Neural progenitor cell (in vitro differentiated cells): ENCODE results near the gene CD1D. TPM values are rescaled to one million over a fixed set of nuclear protein-coding genes. Genes with fewer than 3 reads are reported as not detected.

ENCODE experiments used
- DNase-seq: peaks from one replicate; pipeline ENCODE4 v3.0.0-alpha.2; 2016; ENCODE audit warnings: low spot score
- H2AFZ ChIP-seq: fragments of 200-600 bp; sonication (generic); replicated peaks from 2 replicates; pipeline ENCODE4 v1.6.1; 2016; ENCODE audit warnings: antibody characterized with exemption
- H3F3A ChIP-seq: fragments of 200-600 bp; sonication (generic); 2 replicates; pipeline ENCODE4 v1.6.1; 2016; ENCODE audit warnings: antibody characterized with exemption, low read depth
- H3K27ac ChIP-seq: fragments of 200-600 bp; sonication (generic); 2 replicates; pipeline ENCODE4 v1.5.1; 2016; ENCODE audit warnings: mild to moderate bottlenecking
- H3K27me3 ChIP-seq: fragments of 200-600 bp; sonication (generic); 2 replicates; pipeline ENCODE4 v1.6.1; 2016; ENCODE audit warnings: mild to moderate bottlenecking, moderate library complexity
- H3K36me3 ChIP-seq: fragments of 200-600 bp; sonication (generic); 2 replicates; pipeline ENCODE4 v1.5.1; 2016
- H3K4me1 ChIP-seq: fragments of 200-600 bp; sonication (generic); 2 replicates; pipeline ENCODE4 v1.6.1; 2016; ENCODE audit warnings: mixed run types
- H3K4me2 ChIP-seq: fragments of 200-600 bp; sonication (generic); 2 replicates; pipeline ENCODE4 v1.6.1; 2016
- H3K4me3 ChIP-seq: fragments of 200-600 bp; sonication (generic); 2 replicates; pipeline ENCODE4 v1.5.1; 2016
- H3K79me2 ChIP-seq: fragments of 200-600 bp; sonication (generic); 2 replicates; pipeline ENCODE4 v1.6.1; 2016; ENCODE audit warnings: low read depth
- H3K9ac ChIP-seq: fragments of 200-600 bp; sonication (generic); 2 replicates; pipeline ENCODE4 v1.6.1; 2016
- H3K9me3 ChIP-seq: fragments of 200-600 bp; sonication (generic); 2 replicates; pipeline ENCODE4 v1.5.1; 2016; ENCODE audit warnings: low read depth
- H4K20me1 ChIP-seq: fragments of 200-600 bp; sonication (generic); 2 replicates; pipeline ENCODE4 v1.6.1; 2016; ENCODE audit warnings: low read depth
- H3K27ac Mint-ChIP-seq: 3 replicates; pipeline ENCODE4 v1.8.0; 2021; ENCODE audit warnings: mixed read lengths
- H3K27me3 Mint-ChIP-seq: 2 replicates; pipeline ENCODE4 v1.8.0; 2022; ENCODE audit warnings: low read depth, mild to moderate bottlenecking, inconsistent platforms, moderate library complexity, mixed read lengths; ENCODE audit not compliant: insufficient read depth
- H3K36me3 Mint-ChIP-seq: 3 replicates; pipeline ENCODE4 v1.8.0; 2021; ENCODE audit warnings: mixed read lengths
- H3K4me1 Mint-ChIP-seq: 3 replicates; pipeline ENCODE4 v1.8.0; 2021; ENCODE audit warnings: mixed read lengths
- H3K4me3 Mint-ChIP-seq: 3 replicates; pipeline ENCODE4 v1.8.0; 2021; ENCODE audit warnings: mild to moderate bottlenecking, moderate library complexity, mixed read lengths
- H3K9me3 Mint-ChIP-seq: 3 replicates; pipeline ENCODE4 v1.8.0; 2020; ENCODE audit warnings: mixed read lengths
- EZH2 ChIP-seq: fragments of 200-600 bp; sonication (generic); IDR thresholded peaks from 2 replicates; pipeline ENCODE4 v1.6.1; 2017; ENCODE audit warnings: antibody characterized with exemption, mild to moderate bottlenecking, moderate library complexity
- EZH2phosphoT487 ChIP-seq: fragments of 200-600 bp; sonication (generic); IDR thresholded peaks from 2 replicates; pipeline ENCODE4 v1.6.1; 2017; ENCODE audit warnings: antibody characterized with exemption
- total RNA-seq: library from RNA; depleted of rRNA; stranded (reverse); fragments of >200 nt; gene quantifications from 2 replicates; pipeline ENCODE4 v1.2.3, GENCODE V29; 2015; ENCODE audit warnings: low replicate concordance
- TF ChIP-seq, protein P1 (sequence below): fragments of 200-600 bp; sonication (generic); IDR thresholded peaks from 2 replicates; pipeline ENCODE4 v1.5.1; 2017; ENCODE audit warnings: antibody characterized with exemption, mild to moderate bottlenecking

CD1D gene
- total RNA-seq, 1 donor from 2014 or later = not detected

DNA sequence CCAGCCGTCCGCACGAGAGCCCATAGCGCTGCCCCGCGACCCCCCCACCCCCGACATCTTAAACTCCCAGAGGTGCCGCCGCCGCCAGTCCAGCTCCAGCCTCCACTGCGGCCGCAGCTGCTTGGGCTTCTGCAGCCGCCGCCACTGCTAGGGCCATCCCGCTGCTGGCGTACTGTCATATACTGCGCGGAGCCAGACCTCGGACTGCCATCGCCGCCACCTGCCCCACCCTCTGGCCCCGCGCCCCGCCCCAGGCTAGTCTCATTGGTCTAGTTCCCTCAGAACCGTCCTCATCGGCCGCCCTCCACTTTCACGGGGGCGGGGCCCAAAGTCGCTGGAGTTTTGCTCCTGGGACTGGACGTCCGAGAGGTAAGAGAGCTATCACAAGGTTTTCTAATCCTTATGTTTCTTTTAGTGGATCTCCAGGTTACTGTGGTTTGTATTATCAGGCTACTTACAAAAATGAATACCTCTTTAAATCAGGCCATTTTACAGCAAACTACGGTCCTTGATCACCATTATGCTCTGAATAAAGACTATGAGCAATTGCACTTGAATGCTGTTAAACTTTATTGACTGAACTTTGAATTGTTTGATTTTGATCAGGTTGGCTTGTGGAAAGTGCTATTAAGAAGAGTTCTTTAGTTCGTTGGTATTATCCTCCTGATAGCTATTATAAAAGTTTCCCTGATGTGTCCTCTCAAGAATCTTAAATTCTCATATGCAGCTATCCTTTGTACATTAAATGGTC is 2.8 kb upstream of the CD1D start:
- H3K27me3 ChIP-seq = peaks cover 96% of the 10 kb centered on the region
- H2AFZ ChIP-seq = no peak overlapping the region

DNA sequence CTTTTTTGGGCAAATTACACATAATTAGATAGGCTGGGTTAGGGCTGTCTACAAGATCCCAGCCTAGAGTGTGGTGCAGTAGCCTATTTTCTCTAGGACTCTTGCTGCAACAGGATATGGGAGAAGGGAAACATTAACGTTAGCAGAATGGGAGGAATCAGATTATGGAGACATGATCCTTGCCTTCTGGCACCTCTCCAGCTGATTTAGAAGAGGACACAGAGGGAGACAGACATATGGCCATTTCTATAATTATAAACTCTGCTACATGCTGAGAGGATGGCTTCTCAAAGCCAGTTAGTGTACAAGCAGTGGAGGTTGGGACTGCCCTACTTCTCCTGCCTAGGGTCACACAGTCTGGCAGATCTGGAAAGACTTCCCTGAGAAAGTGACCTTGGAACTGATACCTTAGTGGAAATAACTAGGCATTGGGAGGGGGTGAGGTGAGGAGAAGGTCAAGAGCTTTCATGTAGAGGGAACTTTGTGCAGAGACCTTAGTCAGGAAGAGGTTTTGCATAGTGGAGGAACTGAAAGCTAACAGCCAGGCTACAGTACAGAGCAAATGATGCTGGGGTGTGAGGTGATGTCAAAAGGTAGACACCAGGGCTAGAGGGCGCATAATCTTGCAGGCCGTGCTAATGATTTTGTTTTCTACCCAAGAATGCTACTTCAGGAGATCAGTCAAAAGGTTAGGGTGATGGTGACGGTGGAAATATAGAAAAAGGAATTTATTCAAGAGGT is 1.2 kb upstream of the CD1D start:
- no peak for TF ChIP-seq EZH2
- TF ChIP-seq, protein P1, sequence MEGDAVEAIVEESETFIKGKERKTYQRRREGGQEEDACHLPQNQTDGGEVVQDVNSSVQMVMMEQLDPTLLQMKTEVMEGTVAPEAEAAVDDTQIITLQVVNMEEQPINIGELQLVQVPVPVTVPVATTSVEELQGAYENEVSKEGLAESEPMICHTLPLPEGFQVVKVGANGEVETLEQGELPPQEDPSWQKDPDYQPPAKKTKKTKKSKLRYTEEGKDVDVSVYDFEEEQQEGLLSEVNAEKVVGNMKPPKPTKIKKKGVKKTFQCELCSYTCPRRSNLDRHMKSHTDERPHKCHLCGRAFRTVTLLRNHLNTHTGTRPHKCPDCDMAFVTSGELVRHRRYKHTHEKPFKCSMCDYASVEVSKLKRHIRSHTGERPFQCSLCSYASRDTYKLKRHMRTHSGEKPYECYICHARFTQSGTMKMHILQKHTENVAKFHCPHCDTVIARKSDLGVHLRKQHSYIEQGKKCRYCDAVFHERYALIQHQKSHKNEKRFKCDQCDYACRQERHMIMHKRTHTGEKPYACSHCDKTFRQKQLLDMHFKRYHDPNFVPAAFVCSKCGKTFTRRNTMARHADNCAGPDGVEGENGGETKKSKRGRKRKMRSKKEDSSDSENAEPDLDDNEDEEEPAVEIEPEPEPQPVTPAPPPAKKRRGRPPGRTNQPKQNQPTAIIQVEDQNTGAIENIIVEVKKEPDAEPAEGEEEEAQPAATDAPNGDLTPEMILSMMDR = no peak
- TF ChIP-seq EZH2phosphoT487 = no peak
- H3F3A ChIP-seq = peaks cover 14% of the 10 kb centered on the region
- H3K4me3 Mint-ChIP-seq = peak overlapping the region; percentile 90
- H3K4me2 ChIP-seq = no peak overlapping the region
- H3K27ac ChIP-seq = no peak overlapping the region
- no peaks in the 10 kb centered on the region for H3K9me3 ChIP-seq
- H3K4me1 Mint-ChIP-seq = peaks cover 6% of the 10 kb centered on the region
- peaks cover 5% of the 10 kb centered on the region for H3K4me1 ChIP-seq
- no peaks in the 10 kb centered on the region for H3K79me2 ChIP-seq
- H3K27me3 Mint-ChIP-seq = peaks cover 49% of the 10 kb centered on the region
- H3K9ac ChIP-seq = no peak overlapping the region
- no peak overlapping the region for H3K27ac Mint-ChIP-seq
- H4K20me1 ChIP-seq = no peaks in the 10 kb centered on the region
- H2AFZ ChIP-seq = no peak overlapping the region
- no peak for DNase-seq
- H3K27me3 ChIP-seq = peaks cover 100% of the 10 kb centered on the region
- H3K9me3 Mint-ChIP-seq = peaks cover 3% of the 10 kb centered on the region
- H3K36me3 ChIP-seq = no peaks in the 10 kb centered on the region
- no peaks in the 10 kb centered on the region for H3K36me3 Mint-ChIP-seq
- H3K4me3 ChIP-seq = no peak overlapping the region

More for the DNA sequence above, 2.8 kb upstream of the CD1D start:
- TF ChIP-seq EZH2 (peak; percentile 54), EZH2phosphoT487 (peak; percentile 40)
- TF ChIP-seq, protein P1 = no peak
- Histone ChIP-seq H3K9me3 (no peaks in the 10 kb centered on the region), H4K20me1 (no peaks in the 10 kb centered on the region), H3K27ac (no peak overlapping the region), H3K4me3 (peak overlapping the region; percentile 33), H3K9ac (no peak overlapping the region), H3K4me1 (peaks cover 5% of the 10 kb centered on the region), H3K79me2 (no peaks in the 10 kb centered on the region), H3K36me3 (no peaks in the 10 kb centered on the region), H3K4me2 (peak overlapping the region; percentile 69), H3F3A (peaks cover 14% of the 10 kb centered on the region)
- peak; percentile 91 for DNase-seq
- peaks cover 6% of the 10 kb centered on the region for H3K4me1 Mint-ChIP-seq
- no peak overlapping the region for H3K27ac Mint-ChIP-seq
- no peaks in the 10 kb centered on the region for H3K36me3 Mint-ChIP-seq
- H3K9me3 Mint-ChIP-seq = peaks cover 3% of the 10 kb centered on the region
- H3K4me3 Mint-ChIP-seq = no peak overlapping the region
- peaks cover 38% of the 10 kb centered on the region for H3K27me3 Mint-ChIP-seq

DNA sequence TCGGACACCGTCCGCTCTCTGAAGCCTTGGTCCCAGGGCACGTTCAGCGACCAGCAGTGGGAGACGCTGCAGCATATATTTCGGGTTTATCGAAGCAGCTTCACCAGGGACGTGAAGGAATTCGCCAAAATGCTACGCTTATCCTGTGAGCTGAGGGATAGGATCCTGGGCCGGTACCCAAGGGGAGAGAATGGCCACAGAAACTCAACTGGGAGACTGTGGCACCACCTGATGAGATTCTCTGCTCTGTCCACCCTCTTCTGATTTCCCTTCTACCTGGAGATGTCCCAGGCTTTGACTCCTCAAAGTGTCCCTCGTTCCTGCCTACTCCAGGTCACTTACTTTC is 855 bp downstream of the CD1D start:
- Histone ChIP-seq H3K4me3 (peak overlapping the region; percentile 80), H3K27me3 (peaks cover 100% of the 10 kb centered on the region), H3F3A (peaks cover 14% of the 10 kb centered on the region), H3K9ac (no peak overlapping the region), H3K4me1 (peaks cover 7% of the 10 kb centered on the region), H3K36me3 (no peaks in the 10 kb centered on the region), H4K20me1 (no peaks in the 10 kb centered on the region), H3K4me2 (peak overlapping the region; percentile 90), H2AFZ (peak overlapping the region; percentile 87), H3K79me2 (no peaks in the 10 kb centered on the region), H3K27ac (no peak overlapping the region), H3K9me3 (no peaks in the 10 kb centered on the region)
- Mint-ChIP-seq H3K9me3 (peaks cover 3% of the 10 kb centered on the region), H3K36me3 (no peaks in the 10 kb centered on the region), H3K27ac (no peak overlapping the region), H3K27me3 (peaks cover 45% of the 10 kb centered on the region), H3K4me1 (peaks cover 9% of the 10 kb centered on the region), H3K4me3 (peak overlapping the region; percentile 90)
- DNase-seq = no peak
- TF ChIP-seq, protein P1 = no peak
- TF ChIP-seq EZH2phosphoT487 (no peak), EZH2 (no peak)
